HepG2 (cell line): ENCODE results near the gene ZNF155. TPM values are rescaled to one million over a fixed set of nuclear protein-coding genes. Genes with fewer than 3 reads are reported as not detected.

Experiments used
- ATAC-seq: fragments of 200-7000 bp; cut with Tn5 transposase; 3 replicates; pipeline ENCODE4 v1.9.1; 2020; ENCODE audit warnings: mild to moderate bottlenecking, moderate library complexity
- BruUV-seq: library from RNA; stranded (reverse); fragments of 400-500 nt; replicated peaks from 2 replicates; lab custom pipeline; 2021; lab: Mats Ljungman, UMichigan
- CTCF ChIA-PET: fragments of 300-600 bp; formaldehyde crosslinking; extraction: SDS; loops from one replicate; lab custom pipeline; 2021; ENCODE audit warnings: low total read pairs, inconsistent platforms, low intra/inter-chr PET ratio; lab: Yijun Ruan, JAX
- POLR2A ChIA-PET: fragments of 350-600 bp; sonication (Branson Sonifier 250); formaldehyde crosslinking; loops from one replicate; lab custom pipeline; 2020; ENCODE audit warnings: antibody characterized with exemption, inconsistent platforms; lab: Yijun Ruan, JAX
- DNase-seq: peaks from one replicate; pipeline ENCODE4 v3.0.0-alpha.2; 2015; ENCODE audit warnings: low spot score
- FAIRE-seq: peaks from 3 replicates; lab custom pipeline; 2011; peaks lifted over from hg19 to GRCh38; lab: Jason Lieb, UNC
- H2AFZ ChIP-seq: one replicate; pipeline ENCODE4 v1.6.1; 2011; ENCODE audit warnings: low read length, inconsistent platforms
- H3K27ac ChIP-seq: fragments of 300-600 bp; 3 replicates; pipeline ENCODE4 v1.8.0; 2011; ENCODE audit warnings: mixed run types, mild to moderate bottlenecking, mixed read lengths, low read length, inconsistent platforms; ENCODE audit not compliant: insufficient read depth; ENCODE audit errors: extremely low read length
- H3K27me3 ChIP-seq, 2 experiments: fragments of 200-600 bp in 1 of 2; 2 replicates in 1 of 2; 3 replicates in 1 of 2; pipeline versions ENCODE4 v1.6.0 to v1.8.0; 2011; ENCODE audit warnings: low read length in 2 of 2, mild to moderate bottlenecking in 2 of 2, moderate library complexity in 2 of 2, inconsistent platforms in 1 of 2; ENCODE audit not compliant: insufficient read depth in 2 of 2, control insufficient read depth in 1 of 2
- H3K36me3 ChIP-seq, 2 experiments: fragments of 200-600 bp in 1 of 2; replicated peaks in 1 of 2; 2 replicates in 1 of 2; 3 replicates in 1 of 2; pipeline versions ENCODE4 v1.5.1 to v1.8.0; 2011; ENCODE audit warnings: low read length in 2 of 2, inconsistent platforms in 1 of 2; ENCODE audit not compliant: insufficient read depth in 2 of 2, control insufficient read depth in 1 of 2
- H3K4me1 ChIP-seq: 2 replicates; pipeline ENCODE4 v1.5.1; 2012; ENCODE audit warnings: low read length, inconsistent platforms; ENCODE audit not compliant: insufficient read depth
- H3K4me2 ChIP-seq: 2 replicates; pipeline ENCODE4 v1.6.0; 2011; ENCODE audit warnings: low read depth, low read length, inconsistent platforms
- H3K4me3 ChIP-seq, 3 experiments: fragments of 200-600 bp in 1 of 3; sonication (generic), shearing (Covaris generic) in 1 of 3; replicated peaks in 1 of 3; 2 replicates each; pipeline ENCODE4 v1.5.1; 2011 to 2016; ENCODE audit warnings: low read length in 3 of 3, inconsistent platforms in 2 of 3, low read depth in 2 of 3, mild to moderate bottlenecking in 2 of 3, control low read depth in 1 of 3, mixed read lengths in 1 of 3; ENCODE audit not compliant: insufficient read depth in 1 of 3
- H3K79me2 ChIP-seq: one replicate; pipeline ENCODE4 v1.6.1; 2011; ENCODE audit warnings: low read length, inconsistent platforms; ENCODE audit not compliant: insufficient read depth
- H3K9ac ChIP-seq: 2 replicates; pipeline ENCODE4 v1.6.0; 2011; ENCODE audit warnings: mild to moderate bottlenecking, low read depth, low read length, inconsistent platforms; ENCODE audit not compliant: insufficient read depth
- H3K9me3 ChIP-seq: 2 replicates; pipeline ENCODE4 v1.5.1; 2012; ENCODE audit warnings: mild to moderate bottlenecking, low read length
- H4K20me1 ChIP-seq: 2 replicates; pipeline ENCODE4 v1.6.0; 2011; ENCODE audit warnings: inconsistent platforms, mild to moderate bottlenecking, low read length, moderate library complexity; ENCODE audit not compliant: insufficient read depth
- CEBPB ChIP-seq: IDR thresholded peaks from 2 replicates; pipeline ENCODE4 v1.6.1; 2011; ENCODE audit warnings: low read depth, low read length, improper control_type of control experiment, borderline replicate concordance
- KDM6A ChIP-seq: IDR thresholded peaks from 2 replicates; pipeline ENCODE4 v1.6.1; 2016; ENCODE audit warnings: low read depth
- NFE2 ChIP-seq: sonication (generic); formaldehyde crosslinking; IDR thresholded peaks from 2 replicates; pipeline ENCODE4 v1.4.0; 2020; ENCODE audit warnings: missing genetic modification reagents
- SIX4 ChIP-seq: sonication (generic); formaldehyde crosslinking; IDR thresholded peaks from 2 replicates; pipeline ENCODE4 v1.4.0; 2020; ENCODE audit warnings: missing genetic modification reagents
- SOX5 ChIP-seq: IDR thresholded peaks from 2 replicates; pipeline ENCODE4 v1.6.1; 2016; ENCODE audit warnings: borderline replicate concordance
- ZNF407 ChIP-seq: sonication (generic); formaldehyde crosslinking; IDR thresholded peaks from one replicate; pipeline ENCODE4 v1.5.1; 2020; ENCODE audit warnings: mild to moderate bottlenecking, missing genetic modification reagents; ENCODE audit errors: not compliant biosample characterization
- ZNF44 ChIP-seq: sonication (generic); formaldehyde crosslinking; IDR thresholded peaks from 2 replicates; pipeline ENCODE4 v1.5.1; 2020; ENCODE audit warnings: mild to moderate bottlenecking, missing genetic modification reagents
- WGBS: methylation state at CpG from one replicate; pipeline ENCODE4 v1.1.6; 2017; ENCODE audit warnings: low lambda C conversion rate; 5-methylcytosine and 5-hydroxymethylcytosine counted together
- in situ Hi-C: cut with HindIII; loops from 2 replicates; pipeline ENCODE4 v1.10.0; 2017; ENCODE audit warnings: low pct_unique_long_range_greater_than_20kb; ENCODE audit not compliant: extremely low pct_ligation_motif_present
- intact Hi-C: fragments of 100-400 bp; cut with micrococcal nuclease; formaldehyde crosslinking; loops from one replicate; pipeline ENCODE4 v1.10.0; 2022; ENCODE audit not compliant: unreplicated experiment
- polyA plus RNA-seq, 8 experiments: library from polyadenylated mRNA; depleted of rRNA in 3 of 8; stranded (reverse) in 7 of 8; unstranded in 1 of 8; fragments of >200 nt; fragmentation: Illumina TruSeq in 4 of 8; extraction: Trizol in 4 of 8; gene quantifications; 2 replicates each; pipeline versions ENCODE4 v1.2.1 to v1.2.3, GENCODE V29; 2011 to 2016; ENCODE audit warnings: low read depth in 4 of 8, missing spikeins in 1 of 8, mixed read lengths in 1 of 8; ENCODE audit not compliant: insufficient read depth in 1 of 8
- total RNA-seq, 5 experiments: library from RNA; depleted of rRNA; stranded (reverse); fragments of >200 nt; fragmentation: Illumina TruSeq; extraction: Trizol; gene quantifications; 2 replicates each; pipeline ENCODE4 v1.2.3, GENCODE V29; 2016; ENCODE audit warnings: low read depth in 1 of 5

The ZNF155 gene
- total and polyA plus RNA-seq, 2 of the 13 experiments (the other 11 are each of a cell fraction or from before 2014, with no cell fraction given): 2.5 to 3.6 TPM

GRCh38 chr19:44007473-44007872 lies 23.5 kb downstream of the ZNF155 start:
- no peak for TF ChIP-seq KDM6A
- peak; percentile 63; the same call in 1 of the 2 replicates for TF ChIP-seq CEBPB
- no peak overlapping the region for H3K9ac ChIP-seq
- no peak overlapping the region for H3K4me3 ChIP-seq
- no peak overlapping the region for H3K4me2 ChIP-seq
- H4K20me1 ChIP-seq: no peaks in the 10 kb centered on the region
- peaks cover 6 to 39% of the 10 kb centered on the region in 2 experiments for H3K36me3 ChIP-seq
- no peak overlapping the region for H2AFZ ChIP-seq
- peaks cover 2% of the 10 kb centered on the region for H3K79me2 ChIP-seq
- 96% methylated on average over 6 of the region's 6 CpGs for WGBS
- ATAC-seq: no peak
- intact Hi-C loops (loop anchor here (10.0 kb wide), 2 partner anchors 67 to 107 kb away; partner anchors contain the start of genes ZNF225 and ZNF284), in situ Hi-C loops (no loop called here)
- no peak for DNase-seq
- BruUV-seq: no TSS peak
- H3K9me3 ChIP-seq: no peaks in the 10 kb centered on the region
- H3K27ac ChIP-seq: no peak overlapping the region
- CTCF ChIA-PET: no interaction called here
- no peak for FAIRE-seq
- no peaks in the 10 kb centered on the region for H3K4me1 ChIP-seq
- POLR2A ChIA-PET: no interaction called here
- no peaks in the 10 kb centered on the region; a peak in 1 of 5 replicates for H3K27me3 ChIP-seq

GRCh38 chr19:44010468-44010867 lies 26.5 kb downstream of the ZNF155 start:
- Histone ChIP-seq H3K9me3 (0 out of 2 replicates have a peak, but pooled peaks cover under 1% of the 10 kb centered on the region), H3K79me2 (no peaks in the 10 kb centered on the region), H3K27me3 (no peaks in the 10 kb centered on the region), H3K4me2 (no peak overlapping the region), H3K9ac (no peak overlapping the region), H3K36me3 (peaks cover 6 to 39% of the 10 kb centered on the region in 2 experiments), H4K20me1 (no peaks in the 10 kb centered on the region), H3K4me3 (no peak overlapping the region), H2AFZ (no peak overlapping the region), H3K27ac (no peak overlapping the region), H3K4me1 (no peaks in the 10 kb centered on the region)
- 94% methylated on average over 5 of the region's 5 CpGs for WGBS
- POLR2A ChIA-PET: no interaction called here
- ATAC-seq (no peak), DNase-seq (no peak), FAIRE-seq (no peak)
- BruUV-seq: no TSS peak
- intact Hi-C loops (no loop called here), in situ Hi-C loops (no loop called here)
- CTCF ChIA-PET: no interaction called here
- TF ChIP-seq ZNF407 (no peak), SOX5 (CRISPR knock-in tag) (no peak), SIX4 (no peak), NFE2 (CRISPR knock-in tag) (no peak), ZNF44 (no peak)
